CD4-positive, alpha-beta T cell treated with Interleukin-4 for 1 hour (primary cell): Measurements from ENCODE around the gene NOS1AP.

Experiments
- DNase-seq, 2 donors: peaks; one replicate each; pipeline ENCODE4 v3.0.0-alpha.2; 2020 to 2022

Gene NOS1AP

DNA sequence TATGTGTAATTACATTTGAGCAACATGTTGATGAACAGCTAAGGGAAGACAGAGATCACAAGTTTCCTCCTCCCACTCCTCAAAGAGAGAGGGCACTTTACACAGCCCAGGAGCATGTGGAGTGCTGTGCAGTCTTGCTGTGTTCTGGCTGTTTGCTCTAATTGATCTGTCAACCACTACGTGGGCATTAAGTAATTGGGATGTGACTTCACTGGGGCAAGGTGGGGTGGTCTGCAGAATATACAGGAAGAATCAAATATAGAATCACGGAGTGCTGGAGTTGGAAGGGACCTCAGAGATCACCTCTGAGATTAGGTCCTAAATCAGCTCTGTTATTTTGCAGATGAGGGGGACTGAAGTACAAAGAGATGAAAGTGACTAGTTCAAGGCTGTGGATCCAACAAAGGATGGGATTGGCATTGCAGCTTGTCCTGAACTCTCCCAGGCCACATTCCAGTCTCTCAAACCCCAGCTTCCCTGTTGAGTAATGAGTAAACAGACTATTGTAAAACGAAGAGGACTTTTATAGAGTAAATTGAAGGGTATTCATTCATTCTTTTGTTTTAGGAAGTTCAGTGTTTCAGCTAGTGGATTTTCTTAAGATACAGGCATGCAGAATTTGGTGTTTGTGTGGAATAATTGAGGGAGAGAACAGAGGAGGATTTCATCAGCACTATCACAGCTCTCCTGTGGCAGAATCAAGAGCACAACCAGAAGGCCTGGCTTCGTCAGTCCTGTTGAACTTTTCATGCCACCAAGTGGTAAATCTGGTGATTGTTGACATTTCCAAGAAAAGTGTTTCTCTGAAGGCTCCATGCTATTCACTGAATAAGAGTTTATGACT is 22.4 kb downstream of the NOS1AP start:
- no peak for DNase-seq

DNA sequence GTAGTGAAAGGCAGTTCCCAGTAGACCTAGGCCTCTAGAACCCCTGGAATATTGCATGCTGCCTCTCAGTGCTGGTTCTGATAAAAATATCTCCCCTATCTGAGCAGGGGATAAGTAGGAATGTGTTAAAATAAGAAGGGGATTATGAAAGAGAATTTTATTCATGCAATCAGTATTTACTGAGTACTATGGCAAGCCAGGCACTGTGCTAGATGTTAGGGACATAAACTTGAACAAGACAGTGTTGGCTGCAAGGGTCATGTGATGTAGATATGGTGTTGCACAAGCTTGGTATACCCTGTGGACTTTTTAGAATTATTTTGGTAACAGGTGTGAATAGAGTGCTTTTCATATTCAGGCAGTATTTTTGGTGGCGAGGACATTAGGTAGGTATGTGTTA is 23.6 kb downstream of the NOS1AP start:
- DNase-seq: no peak

DNA sequence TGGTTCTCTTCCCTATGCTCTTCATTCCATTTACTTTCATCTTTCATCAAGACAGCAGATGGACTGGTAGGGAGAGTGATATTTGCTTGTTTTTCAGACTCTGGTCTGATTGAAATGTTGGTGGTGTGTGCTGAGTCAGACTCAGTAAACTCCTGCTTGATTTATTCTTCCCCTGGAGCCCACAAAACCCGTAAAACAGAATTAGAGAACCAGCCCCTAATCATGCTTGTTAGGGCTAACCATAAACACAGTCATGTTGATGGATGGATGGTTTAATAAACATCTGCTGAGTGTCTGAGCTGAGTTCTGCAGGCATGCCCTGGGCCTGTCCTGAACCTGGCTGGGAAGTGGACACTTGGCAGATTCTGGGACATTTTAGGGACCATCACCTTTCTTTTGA is 24.8 kb downstream of the NOS1AP start:
- no peak for DNase-seq

DNA sequence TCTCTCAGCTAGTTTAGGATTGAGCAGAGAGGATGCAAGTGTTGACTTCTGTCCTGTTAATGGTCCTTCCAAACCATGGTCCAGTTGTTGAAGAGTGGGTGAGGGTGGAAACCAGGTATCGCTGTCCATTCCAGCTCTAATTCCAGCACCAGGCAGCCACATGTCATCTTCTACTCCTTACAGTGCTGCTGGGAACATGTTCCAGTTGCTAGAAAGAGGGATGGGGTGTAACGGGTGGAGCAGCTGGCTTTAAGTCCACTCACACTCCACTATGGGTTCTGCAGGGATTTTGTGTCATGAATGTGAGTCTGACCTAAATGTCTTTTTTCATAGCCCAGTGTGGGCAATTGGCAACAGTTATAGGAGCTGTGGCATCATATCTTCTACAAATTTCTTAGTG is 25.2 kb downstream of the NOS1AP start:
- DNase-seq: no peak

DNA sequence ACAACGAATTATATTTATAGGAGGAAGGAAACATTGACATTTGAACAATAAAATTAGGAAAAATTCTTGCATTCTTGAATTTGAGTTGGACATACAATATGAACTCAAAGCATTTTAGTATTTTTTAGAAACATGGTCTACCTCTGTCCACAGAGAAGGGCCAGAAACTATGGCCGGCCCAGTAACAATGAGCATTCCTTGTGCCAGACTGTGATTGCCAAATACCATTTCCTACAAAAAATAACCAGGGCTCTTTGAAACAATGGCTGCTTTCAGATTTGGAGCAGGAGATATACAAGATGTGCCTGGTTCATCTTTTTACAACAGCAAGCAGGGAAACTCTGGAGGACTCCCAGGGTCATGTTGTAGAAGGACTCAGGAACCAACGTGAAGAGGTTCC is 38.4 kb downstream of the NOS1AP start:
- DNase-seq: no peak

DNA sequence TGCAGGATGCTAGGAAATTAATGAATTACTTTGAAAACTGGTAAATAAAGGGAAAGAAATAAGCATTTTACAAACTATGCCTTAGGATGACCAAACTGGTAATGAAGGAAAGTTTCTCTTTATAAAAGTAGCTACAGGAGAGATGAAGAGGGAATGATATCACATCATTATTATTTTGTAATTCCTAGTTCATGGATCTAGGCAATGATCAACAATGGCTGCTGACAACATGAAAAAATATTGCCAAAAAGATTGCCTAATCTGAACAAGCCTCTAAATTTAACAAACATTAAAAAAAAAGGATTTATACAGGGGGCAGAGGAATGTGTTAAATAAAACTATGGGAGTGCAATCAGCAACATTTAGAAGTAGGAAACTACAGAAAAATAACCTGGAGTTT is 38.9 kb downstream of the NOS1AP start:
- DNase-seq: no peak

DNA sequence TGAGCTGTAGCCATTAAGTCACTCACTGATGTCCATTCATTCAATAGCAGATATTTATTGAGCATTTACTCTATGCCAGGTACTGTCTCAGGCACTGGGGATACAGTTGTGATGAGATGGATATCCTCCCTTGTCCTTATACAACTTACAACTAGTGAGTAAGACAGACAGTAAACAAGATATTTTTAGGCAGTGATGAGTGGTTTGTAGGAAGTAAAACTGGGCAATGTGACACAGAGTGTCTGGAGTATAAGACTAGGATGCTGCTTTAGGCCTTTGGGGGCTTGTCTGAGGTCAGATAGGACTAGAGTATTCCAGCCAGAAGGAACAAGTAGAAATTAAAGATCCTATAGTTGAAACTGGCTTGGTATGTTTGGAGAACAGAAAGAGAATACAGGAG is 41.4 kb downstream of the NOS1AP start:
- DNase-seq: no peak

DNA sequence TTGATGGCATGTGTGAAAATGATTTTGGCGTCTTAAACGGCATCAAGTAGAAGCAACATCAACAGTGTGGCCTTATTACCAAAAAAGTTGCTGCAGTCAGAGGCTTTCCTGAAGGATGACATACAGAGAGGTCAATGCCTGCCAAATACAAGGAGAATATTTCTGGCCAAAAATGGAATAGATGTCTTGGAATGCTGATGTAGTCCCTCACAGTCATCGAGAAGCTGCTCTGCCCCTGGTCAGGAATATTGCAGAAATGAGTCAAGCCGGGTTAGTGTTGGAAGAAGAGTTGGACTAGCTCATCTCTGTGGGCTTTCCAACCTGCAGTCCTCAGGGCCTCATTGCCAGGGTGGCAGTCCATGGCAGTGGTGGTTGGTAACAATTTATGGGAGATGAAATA is 42.1 kb downstream of the NOS1AP start:
- DNase-seq: no peak

DNA sequence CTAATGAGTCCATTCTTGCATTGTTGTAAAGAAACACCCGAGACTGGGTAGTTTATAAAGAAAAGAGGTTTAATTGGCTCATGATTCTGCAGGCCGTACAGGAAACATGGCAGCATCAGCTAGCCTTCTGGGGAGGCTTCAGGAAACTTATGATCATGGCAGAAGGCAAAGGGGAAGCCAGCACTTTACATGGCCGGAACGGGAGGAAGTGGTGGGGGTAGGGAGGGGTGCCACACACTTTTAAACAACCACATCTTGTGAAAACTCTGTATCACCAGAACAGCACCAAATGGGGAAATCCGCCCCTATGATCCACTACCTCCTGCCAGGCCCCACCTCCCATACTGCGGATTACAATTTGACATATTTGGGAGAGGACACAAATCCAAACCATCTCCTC is 43.9 kb downstream of the NOS1AP start:
- DNase-seq: no peak

DNA sequence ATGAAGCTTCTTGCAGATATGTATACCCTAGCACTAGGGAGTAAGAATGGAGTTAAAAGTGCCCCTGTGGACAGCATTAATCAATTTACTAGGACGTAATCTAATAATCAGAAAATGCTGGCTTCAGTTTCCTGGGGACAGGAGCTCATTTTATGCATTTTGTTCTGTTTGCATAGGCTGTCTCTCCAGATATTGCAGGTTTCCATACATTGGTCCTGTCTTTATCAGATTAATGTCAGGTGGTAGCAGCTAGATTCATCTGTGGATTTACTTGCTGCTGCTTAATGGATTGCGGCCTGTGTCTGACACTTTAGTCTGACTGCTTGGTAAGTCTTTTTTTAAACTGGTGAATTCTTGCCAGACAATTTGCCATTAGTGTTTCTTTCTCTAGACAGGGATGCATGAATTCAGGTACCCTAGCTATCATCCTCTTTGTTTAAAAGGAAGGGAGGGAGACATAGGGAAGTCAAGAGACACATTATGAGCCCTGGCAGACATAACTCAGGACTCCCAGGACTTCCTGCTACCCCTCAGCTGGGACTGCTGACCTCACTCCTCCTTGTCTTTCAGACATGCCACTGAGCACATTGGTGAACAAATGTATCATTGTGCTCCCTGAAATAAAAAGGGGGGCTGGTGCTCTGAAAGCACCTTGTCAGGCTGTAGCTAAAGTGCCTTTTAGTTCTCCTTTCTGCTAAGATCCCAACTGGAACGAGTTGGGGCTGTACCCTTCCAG is 47.7 kb downstream of the NOS1AP start:
- DNase-seq: no peak

DNA sequence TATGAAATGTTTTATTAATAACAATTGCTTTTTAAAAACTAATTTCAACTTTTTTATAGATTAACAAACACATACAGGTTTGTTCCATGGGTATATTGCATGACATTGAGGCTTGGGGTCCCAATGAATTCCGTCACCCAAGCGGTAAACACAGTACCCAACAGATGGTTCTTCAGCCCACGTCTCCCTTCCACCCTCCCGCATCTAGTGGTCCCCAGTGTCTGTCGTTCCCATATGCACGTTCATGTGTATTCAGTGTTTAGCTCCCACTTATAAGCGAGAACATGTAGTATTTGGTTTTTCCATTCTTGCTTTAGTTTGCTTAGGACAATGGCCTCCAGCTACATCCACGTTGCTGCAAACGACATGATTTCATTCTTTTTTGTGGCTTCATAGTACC is 48.6 kb downstream of the NOS1AP start:
- no peak for DNase-seq

DNA sequence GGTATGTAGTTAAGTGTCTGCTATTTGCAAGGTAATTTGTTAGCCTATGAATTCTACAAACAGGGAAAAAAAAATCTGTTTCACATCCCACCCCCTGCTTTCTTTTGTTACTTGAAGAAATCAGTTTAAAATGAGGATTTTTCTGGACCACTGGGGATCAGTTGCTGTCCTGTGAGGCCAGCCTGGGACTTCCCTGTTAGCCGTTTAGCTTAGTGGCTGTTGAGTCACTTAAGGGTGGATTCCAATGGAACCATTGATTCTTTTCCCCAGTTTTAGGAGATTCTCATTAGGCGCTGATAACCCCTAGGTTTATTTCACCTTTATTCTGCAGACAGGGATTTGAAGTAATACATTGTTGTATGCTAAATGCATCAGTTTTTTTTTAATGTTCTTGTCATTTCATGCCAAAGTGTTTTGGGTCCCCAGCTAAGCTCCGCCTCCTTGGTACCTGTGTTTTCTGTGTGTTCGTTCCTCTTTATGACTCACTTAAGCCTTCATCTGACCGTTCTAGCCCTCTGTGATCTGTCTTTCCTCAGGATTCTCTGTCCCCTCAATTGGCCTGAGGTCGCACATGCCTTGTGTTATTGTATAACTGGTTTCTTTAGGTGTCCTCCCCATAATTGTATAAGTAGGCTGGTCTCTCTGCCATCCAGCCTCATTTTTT is 59.3 kb downstream of the NOS1AP start:
- no peak for DNase-seq

DNA sequence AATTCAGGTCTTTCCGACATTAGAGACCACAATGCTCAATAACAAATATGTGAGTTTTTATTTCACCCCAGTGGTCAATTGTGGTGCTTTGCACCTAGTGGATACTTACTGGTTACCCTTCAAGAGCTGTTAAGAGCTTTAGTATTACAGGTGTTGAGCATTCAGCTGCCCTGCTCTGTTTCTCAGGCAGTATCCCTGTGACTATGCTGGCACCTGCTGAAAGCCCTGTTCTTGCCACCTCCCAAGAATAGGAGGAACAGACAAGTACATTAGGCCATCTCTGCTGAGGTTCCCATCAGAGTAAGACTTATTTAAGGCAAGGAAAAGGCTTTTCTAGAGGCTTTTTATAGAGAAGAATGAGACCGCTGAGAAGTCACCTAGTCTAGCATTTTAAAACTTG is 60.8 kb downstream of the NOS1AP start:
- no peak for DNase-seq

DNA sequence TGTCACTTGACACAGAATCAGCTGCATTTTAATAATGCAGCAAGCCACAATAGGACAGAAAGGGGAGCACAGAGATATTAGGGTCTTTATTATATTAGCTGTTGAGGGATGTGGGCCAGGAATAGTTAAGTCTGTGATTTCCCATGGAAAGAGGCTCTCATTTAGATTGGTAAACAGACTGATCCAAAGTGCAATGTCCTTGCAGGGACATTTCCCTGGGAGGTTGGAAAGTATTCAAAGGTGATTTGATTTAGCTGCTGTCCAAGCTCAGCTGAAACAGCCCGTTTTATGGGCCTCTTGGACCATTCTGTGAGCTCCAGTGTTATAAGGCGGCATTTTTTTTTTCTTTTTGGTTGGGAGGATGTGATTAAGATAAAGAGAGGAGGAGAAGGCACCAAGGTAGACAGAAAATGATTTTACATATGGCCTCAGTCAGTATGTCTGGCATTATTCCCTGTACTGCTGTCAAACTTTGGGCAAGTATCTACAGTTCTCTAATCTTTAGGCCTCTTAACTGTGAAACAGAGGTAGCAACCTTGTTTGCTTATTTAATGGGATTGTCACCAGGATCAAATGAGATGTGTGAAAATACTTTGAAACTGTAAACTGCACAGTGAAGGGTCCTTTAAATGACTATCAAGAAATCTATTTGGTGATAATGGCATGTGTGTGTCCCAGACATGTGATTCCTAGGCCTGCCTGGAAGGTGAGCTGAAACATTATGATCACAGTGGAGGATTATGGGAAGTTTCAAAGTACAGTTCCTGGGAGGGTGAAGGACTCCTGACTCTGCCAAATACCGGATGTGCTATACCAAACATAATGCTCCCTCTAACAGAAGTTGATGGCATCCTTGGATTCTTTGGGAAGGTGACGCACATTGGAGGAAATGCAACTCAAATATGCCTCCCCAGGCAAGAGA is 62.2 kb downstream of the NOS1AP start:
- no peak for DNase-seq

DNA sequence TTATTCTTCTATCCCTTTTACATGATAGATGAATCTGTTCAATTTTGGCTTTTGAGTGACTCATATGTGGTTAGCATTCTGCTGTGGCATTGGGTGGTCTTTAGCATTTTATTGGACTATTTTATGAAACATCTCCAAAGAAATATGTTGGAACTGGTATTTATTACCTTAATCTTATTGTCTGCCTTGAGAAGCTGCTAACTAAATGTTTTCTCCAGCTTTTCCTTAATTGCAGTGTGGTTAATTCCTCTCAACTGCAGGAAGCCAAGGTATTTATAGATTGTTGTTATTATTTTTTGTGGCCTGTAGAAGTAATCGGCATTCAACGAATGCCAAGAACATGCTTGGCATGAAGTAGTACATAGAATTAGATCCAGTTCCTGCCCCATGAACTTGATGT is 64.1 kb downstream of the NOS1AP start:
- DNase-seq: no peak

DNA sequence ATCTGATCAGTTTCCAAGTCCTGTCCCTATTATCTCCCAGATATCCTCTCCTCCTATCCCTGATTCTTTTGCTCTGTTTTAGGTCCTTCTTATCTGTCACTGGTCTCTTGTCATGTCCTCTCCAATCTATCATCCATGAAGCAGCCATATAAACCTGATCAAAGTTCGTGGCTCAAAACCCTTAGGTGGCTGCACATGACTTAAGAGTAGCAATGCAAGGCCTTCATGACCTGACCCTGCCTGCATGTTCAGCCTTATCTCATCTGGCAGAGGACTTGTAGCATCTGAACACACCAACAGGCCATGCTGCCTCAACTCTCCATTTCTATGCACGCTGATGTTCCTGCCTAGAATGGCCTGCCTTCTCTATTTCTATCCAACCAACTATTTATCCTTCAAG is 65.2 kb downstream of the NOS1AP start:
- DNase-seq: no peak

DNA sequence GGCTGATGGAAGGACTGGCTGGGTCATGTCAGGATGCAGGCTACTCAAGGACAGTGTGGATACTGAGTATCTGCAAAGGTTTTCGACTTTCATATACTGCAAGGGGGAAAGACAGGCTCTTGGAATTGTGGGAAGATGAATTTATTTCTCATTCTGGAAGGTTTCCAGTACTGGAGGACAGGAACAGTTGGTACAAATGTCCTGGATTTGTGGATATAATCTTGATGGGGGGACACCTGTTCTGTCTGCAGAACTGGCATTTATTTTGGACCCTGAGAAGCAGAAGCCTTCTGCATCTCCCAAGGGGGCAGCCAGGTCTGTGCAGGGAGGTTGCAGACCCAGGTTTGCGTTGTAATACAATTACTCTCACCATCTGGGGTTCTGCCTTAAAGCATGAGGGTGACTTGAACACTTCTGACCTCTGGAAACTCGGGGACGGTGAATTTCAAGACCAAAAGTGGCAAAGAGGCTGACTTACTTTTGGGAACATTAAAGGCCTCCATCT is 65.8 kb downstream of the NOS1AP start:
- no peak for DNase-seq

DNA sequence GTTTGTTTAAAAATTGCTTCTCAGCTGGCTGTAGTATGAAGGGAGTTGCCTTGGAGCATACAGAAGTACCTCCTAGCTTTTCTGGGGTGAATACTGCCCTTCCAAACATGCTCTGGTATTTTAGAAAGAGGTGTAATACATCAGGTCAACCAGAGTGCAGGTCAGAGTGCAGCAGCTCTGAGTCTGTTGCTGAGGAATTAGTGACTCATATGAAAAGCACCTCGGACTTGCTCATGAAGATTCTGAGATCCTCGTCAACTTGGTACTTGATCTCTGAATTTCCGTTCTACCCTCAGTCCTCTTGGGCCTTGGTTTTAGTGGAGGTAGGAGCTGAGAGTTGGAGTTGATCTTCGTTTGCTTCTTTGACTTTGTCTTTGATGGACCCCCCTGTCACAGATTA is 67.3 kb downstream of the NOS1AP start:
- no peak for DNase-seq

DNA sequence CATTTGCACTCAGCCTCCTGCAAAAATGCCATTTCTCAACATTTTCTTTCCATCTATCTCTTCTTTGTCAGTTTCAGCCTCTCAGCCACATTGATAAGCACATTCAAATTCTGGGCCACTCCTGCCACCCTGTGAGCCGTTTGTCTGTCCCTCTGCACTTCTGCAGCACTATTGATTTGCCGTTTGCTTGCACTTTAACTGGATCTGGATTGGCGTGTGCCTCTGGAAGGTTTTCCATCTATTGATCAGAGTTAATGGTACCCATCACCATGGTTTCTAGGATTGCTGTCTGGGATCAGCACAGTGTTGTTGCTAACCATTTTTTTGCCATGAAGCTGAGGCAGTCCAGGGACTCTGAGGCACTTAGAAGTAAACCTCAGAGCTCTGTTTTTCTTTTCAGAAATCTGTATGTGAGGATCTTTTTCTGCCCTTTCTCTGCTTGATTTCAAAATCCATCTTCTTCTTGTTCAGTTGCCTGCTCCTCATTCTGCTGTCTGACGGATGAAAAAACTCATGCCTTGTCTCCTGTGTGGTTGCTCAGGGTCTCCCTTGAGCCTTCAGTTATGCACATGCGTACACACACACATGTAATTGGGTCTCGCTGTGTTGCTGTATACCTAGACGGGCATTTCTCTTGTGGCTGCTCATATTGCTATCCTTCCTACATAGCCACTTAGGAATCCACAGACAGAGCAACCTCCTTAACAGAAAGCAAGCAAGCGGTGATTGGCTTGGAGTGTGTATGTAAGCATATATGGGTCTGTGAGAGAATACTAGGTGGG is 67.9 kb downstream of the NOS1AP start:
- DNase-seq: no peak

DNA sequence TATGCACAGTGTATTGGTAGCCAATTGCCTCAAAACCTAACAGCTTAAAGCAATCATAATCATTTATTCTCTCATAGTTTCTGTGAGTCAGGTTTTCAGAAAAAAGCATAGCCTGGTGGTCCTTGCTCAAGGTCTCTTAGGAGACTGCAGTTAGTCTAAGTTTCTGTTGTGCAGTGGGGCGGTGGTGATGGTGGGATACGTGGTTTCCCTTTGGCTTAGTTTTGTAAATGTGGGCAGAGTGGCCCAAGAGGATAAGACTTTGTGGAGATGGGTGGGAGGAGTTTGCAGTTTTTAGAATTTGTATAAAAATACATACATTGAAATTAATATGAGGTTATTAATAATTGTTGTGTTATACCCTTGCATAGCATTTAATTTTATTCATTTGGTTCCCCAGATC is 68.6 kb downstream of the NOS1AP start:
- DNase-seq: no peak

DNA sequence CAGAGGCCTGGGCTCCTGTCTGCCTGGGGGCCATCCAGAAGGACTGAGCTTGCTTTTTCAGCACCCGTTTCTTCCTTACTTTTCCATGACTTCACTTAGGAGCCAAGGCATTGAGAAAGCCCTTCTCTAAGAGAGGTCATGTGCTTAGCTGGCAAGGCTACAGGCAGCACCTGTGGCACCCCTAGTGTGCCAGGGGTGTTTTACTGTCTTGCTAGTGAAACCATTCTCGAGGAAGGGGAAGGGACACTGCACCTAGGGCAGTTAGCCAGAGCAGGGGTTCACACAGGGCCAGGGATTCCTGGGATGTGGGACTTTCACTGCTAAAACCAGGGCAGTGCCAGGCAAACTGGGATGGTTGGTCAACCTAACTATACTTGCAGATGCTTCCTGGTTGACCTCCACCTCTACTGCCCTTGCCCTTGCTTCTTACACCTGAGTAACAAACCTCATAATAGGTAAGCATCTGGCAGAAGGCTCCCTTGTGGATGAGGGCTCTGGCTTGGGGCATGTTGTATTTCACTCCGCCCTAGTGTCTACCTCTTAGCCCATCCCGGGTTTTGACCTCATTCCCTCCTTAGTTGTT is 69.2 kb downstream of the NOS1AP start:
- no peak for DNase-seq
